ENCODE data around the gene DTWD2.

DTWD2 gene

DNA sequence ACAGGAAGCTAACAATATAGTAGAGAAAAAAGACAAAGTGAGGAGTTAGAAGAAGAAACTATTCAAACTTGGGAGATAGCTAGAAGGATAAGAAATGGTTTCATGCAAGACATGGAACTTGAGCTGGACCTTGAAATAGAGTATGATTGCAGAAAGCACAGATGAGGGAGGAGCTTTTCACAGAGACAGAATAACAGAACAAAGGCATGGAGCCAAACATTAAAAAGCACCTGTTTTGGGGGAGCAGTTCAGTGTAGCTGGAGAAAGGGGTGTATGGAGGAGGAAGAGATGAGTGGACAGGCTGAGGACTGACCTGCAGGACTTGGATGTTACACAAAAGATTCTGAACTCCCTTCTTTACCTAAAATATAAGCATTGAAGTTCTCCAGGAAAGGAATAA, 25.2 kb downstream of the DTWD2 start:
- Histone ChIP-seq H3K9ac (no peak overlapping the region), H3K79me2 (ENCODE audit: insufficient read depth, low read depth) (no peaks in the 10 kb centered on the region), H2AFZ (ENCODE audit: low read depth) (no peak overlapping the region), H4K20me1 (ENCODE audit: insufficient read depth) (no peaks in the 10 kb centered on the region), H3K4me2 (no peak overlapping the region), H3K27ac (no peak overlapping the region), H3K27me3 (ENCODE audit: insufficient read depth, low read depth) (no peaks in the 10 kb centered on the region), H3K4me3 (IDR thresholded peaks at IDR 0.05; ENCODE audit: insufficient read depth, low read depth, low read length) (no peak overlapping the region), H3K4me1 (ENCODE audit: low read depth, poor library complexity, severe bottlenecking) (no peaks in the 10 kb centered on the region), H3K36me3 (ENCODE audit: insufficient read depth) (no peaks in the 10 kb centered on the region)
- no peak for TF ChIP-seq CTCF (conservative IDR thresholded peaks at IDR 0.05; ENCODE audit: low read depth, low read length)

GRCh38 chr5:118960557-118960956, 27.8 kb downstream of the DTWD2 start:
- no peaks in the 10 kb centered on the region for H3K79me2 ChIP-seq (ENCODE audit: insufficient read depth, low read depth)
- no peak for TF ChIP-seq CTCF (conservative IDR thresholded peaks at IDR 0.05; ENCODE audit: low read depth, low read length)

GRCh38 chr5:118956727-118957126, 31.6 kb downstream of the DTWD2 start:
- no peak overlapping the region for H3K4me3 ChIP-seq (IDR thresholded peaks at IDR 0.05; ENCODE audit: insufficient read depth, low read depth, low read length)
- no peak overlapping the region for H2AFZ ChIP-seq (ENCODE audit: low read depth)
- peak; percentile 52 for TF ChIP-seq CTCF (conservative IDR thresholded peaks at IDR 0.05; ENCODE audit: low read depth, low read length)
- no peak overlapping the region for H3K9ac ChIP-seq
- no peaks in the 10 kb centered on the region for H3K36me3 ChIP-seq (ENCODE audit: insufficient read depth)
- no peak overlapping the region for H3K27ac ChIP-seq
- H3K79me2 ChIP-seq (ENCODE audit: insufficient read depth, low read depth): no peaks in the 10 kb centered on the region
- H3K4me1 ChIP-seq (ENCODE audit: low read depth, poor library complexity, severe bottlenecking): peaks cover 10% of the 10 kb centered on the region
- no peaks in the 10 kb centered on the region for H4K20me1 ChIP-seq (ENCODE audit: insufficient read depth)
- H3K4me2 ChIP-seq: no peak overlapping the region
- no peaks in the 10 kb centered on the region for H3K27me3 ChIP-seq (ENCODE audit: insufficient read depth, low read depth)

More at GRCh38 chr5:118960557-118960956, 27.8 kb downstream of the DTWD2 start:
- Histone ChIP-seq H3K4me1 (ENCODE audit: low read depth, poor library complexity, severe bottlenecking) (no peaks in the 10 kb centered on the region), H3K9ac (no peak overlapping the region), H3K4me3 (IDR thresholded peaks at IDR 0.05; ENCODE audit: insufficient read depth, low read depth, low read length) (no peak overlapping the region), H2AFZ (ENCODE audit: low read depth) (no peak overlapping the region), H4K20me1 (ENCODE audit: insufficient read depth) (no peaks in the 10 kb centered on the region), H3K36me3 (ENCODE audit: insufficient read depth) (no peaks in the 10 kb centered on the region), H3K27me3 (ENCODE audit: insufficient read depth, low read depth) (no peaks in the 10 kb centered on the region), H3K27ac (no peak overlapping the region), H3K4me2 (no peak overlapping the region)

GRCh38 chr5:118953652-118954005, 34.7 kb downstream of the DTWD2 start:
- Histone ChIP-seq H4K20me1 (ENCODE audit: insufficient read depth) (no peaks in the 10 kb centered on the region), H3K9ac (no peak overlapping the region), H3K27ac (no peak overlapping the region), H3K4me1 (ENCODE audit: low read depth, poor library complexity, severe bottlenecking) (peaks cover 10% of the 10 kb centered on the region), H2AFZ (ENCODE audit: low read depth) (no peak overlapping the region), H3K27me3 (ENCODE audit: insufficient read depth, low read depth) (no peaks in the 10 kb centered on the region), H3K79me2 (ENCODE audit: insufficient read depth, low read depth) (no peaks in the 10 kb centered on the region), H3K4me2 (no peak overlapping the region), H3K36me3 (ENCODE audit: insufficient read depth) (no peaks in the 10 kb centered on the region), H3K4me3 (IDR thresholded peaks at IDR 0.05; ENCODE audit: insufficient read depth, low read depth, low read length) (no peak overlapping the region)
- TF ChIP-seq CTCF (conservative IDR thresholded peaks at IDR 0.05; ENCODE audit: low read depth, low read length): no peak
